Subcutaneous abdominal adipose tissue (tissue), 5 donors: Measurements from ENCODE around the gene LRRK1.

Source experiments
- H3K27ac ChIP-seq: one replicate; pipeline ENCODE4 v1.7.0; 2013; ENCODE audit warnings: low read depth, mild to moderate bottlenecking, inconsistent platforms, low read length, moderate library complexity
- H3K27me3 ChIP-seq, 5 donors: one replicate each; pipeline ENCODE4 v1.7.0; 2013; ENCODE audit warnings: low read length in 5 of 5, inconsistent platforms in 1 of 5; ENCODE audit not compliant: control insufficient read depth in 5 of 5, insufficient read depth in 4 of 5
- H3K36me3 ChIP-seq, 5 donors: one replicate each; pipeline ENCODE4 v1.7.0; 2013; ENCODE audit warnings: low read length in 5 of 5; ENCODE audit not compliant: control insufficient read depth in 5 of 5, insufficient read depth in 5 of 5
- H3K4me1 ChIP-seq, 5 donors: one replicate each; pipeline ENCODE4 v1.7.0; 2013; ENCODE audit warnings: low read length in 5 of 5, mild to moderate bottlenecking in 3 of 5, moderate library complexity in 1 of 5; ENCODE audit not compliant: control insufficient read depth in 5 of 5, insufficient read depth in 5 of 5
- H3K4me3 ChIP-seq, 5 donors: one replicate each; pipeline ENCODE4 v1.7.0; 2013; ENCODE audit warnings: low read length in 5 of 5, low read depth in 1 of 5
- H3K9ac ChIP-seq, 5 donors: one replicate each; pipeline ENCODE4 v1.7.0; 2013; ENCODE audit warnings: low read length in 5 of 5, mild to moderate bottlenecking in 4 of 5, moderate library complexity in 3 of 5
- H3K9me3 ChIP-seq, 5 donors: one replicate each; pipeline ENCODE4 v1.7.0; 2013; ENCODE audit warnings: low read length in 5 of 5; ENCODE audit not compliant: control insufficient read depth in 5 of 5
- donor health status: healthy.
- donor health status: healthy.
- donor health status: healthy.
- donor health status: healthy.
- donor health status: healthy.

The LRRK1 gene

DNA sequence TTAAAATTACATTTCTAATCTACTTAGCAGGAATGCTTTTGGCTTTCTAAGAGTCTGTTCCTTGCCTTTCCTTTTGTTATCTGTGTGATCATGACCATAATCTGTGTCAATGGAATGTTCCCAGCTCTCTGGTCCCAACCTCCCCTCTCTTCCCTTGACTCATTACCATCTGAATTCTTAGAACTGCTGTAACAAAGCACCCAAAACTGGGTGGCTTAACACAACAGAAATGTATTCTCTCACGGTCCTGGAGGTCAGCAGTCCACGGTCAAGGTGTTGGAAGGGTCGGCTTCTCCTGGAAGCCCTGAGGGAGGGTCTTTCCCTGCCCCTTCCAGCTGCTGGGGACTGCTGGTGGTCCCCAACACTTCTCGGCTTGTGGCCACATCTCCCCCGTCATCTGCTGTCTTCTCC, 81.1 kb downstream of the LRRK1 start:
- Histone ChIP-seq H3K9ac (no peak overlapping the region), H3K36me3 (peaks cover 0 to 26% (median under 1%) of the 10 kb centered on the region in 5 donors), H3K27ac (no peak overlapping the region), H3K4me1 (peaks cover 0 to 7% (median 0%) of the 10 kb centered on the region in 5 donors), H3K27me3 (no peaks in the 10 kb centered on the region), H3K4me3 (no peak overlapping the region), H3K9me3 (no peaks in the 10 kb centered on the region)

DNA sequence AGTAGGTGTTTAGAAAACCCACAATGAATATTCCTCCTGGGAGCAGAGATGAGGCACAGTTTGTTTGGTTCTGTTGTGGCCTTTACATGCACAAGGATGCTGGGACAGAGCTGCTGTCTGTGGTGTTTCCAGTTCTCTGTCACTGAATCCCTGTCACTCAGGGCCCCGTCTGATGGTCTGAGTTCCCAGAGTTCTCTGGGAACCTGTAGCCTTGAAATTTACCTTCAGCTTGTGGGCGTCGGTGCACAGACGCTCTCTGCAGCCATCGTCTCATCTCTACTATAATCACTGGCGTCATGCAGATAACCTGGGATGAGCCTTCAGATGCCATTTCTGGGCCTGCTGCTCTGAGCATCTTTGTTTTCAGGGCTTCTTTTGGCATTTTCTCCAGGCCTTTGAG, 81.9 kb downstream of the LRRK1 start:
- Histone ChIP-seq H3K4me1 (peaks cover 0 to 4% (median 0%) of the 10 kb centered on the region in 5 donors), H3K4me3 (no peak overlapping the region), H3K9ac (no peak overlapping the region), H3K9me3 (no peaks in the 10 kb centered on the region), H3K36me3 (peaks cover 0 to 23% (median 0%) of the 10 kb centered on the region in 5 donors), H3K27me3 (no peaks in the 10 kb centered on the region), H3K27ac (no peak overlapping the region)

DNA sequence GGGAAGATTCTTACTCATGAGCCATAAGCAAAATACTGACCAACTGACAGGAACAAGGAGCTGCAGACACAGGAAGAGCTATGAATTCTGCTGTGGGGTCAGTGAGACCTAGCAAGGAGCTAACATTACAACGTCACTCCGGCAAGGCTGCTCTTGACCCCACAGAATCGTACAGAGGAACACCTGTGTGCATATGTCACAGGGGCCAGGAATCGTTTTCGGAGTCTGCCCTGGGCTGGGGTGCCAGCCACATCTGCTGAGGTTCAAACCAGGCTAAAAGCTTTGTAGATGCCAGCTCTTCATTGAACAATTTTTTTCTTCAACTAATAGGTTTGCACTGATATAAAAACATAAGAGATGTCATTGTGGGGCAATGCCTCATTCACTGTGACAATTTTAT, 82.6 kb downstream of the LRRK1 start:
- H3K4me3 ChIP-seq = no peak overlapping the region
- no peak overlapping the region for H3K9ac ChIP-seq

DNA sequence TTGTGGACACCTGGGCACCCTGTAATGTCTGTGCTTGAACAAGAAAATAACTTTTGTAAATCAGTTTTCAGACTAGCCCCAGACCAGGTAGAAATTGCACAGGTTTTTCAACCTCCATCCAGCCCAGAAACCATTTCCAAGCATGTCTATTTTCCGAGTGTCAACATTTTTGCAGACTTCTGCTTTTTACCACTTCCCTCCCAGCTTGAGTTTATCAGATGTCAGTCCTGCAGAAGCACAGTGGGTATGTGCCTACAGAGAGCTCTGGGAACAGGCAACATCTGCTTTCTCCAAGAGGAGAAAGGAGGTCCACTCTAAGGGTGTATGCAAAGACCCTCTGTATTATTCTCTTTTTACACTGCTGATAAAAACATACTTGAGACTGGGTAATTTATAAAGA, 83.9 kb downstream of the LRRK1 start:
- no peak overlapping the region for H3K9ac ChIP-seq
- H3K27me3 ChIP-seq = no peaks in the 10 kb centered on the region
- H3K4me1 ChIP-seq = peaks cover 3 to 17% (median 12%) of the 10 kb centered on the region in 5 donors
- H3K36me3 ChIP-seq = peaks cover 0 to 19% (median 0%) of the 10 kb centered on the region in 5 donors
- H3K27ac ChIP-seq = no peak overlapping the region
- H3K4me3 ChIP-seq = no peak overlapping the region
- no peaks in the 10 kb centered on the region for H3K9me3 ChIP-seq

More for the DNA sequence above, 82.6 kb downstream of the LRRK1 start:
- Histone ChIP-seq H3K9me3 (no peaks in the 10 kb centered on the region), H3K27ac (no peak overlapping the region), H3K4me1 (peaks cover 0 to 4% (median 2%) of the 10 kb centered on the region in 5 donors), H3K36me3 (peaks cover 0 to 22% (median 0%) of the 10 kb centered on the region in 5 donors), H3K27me3 (no peaks in the 10 kb centered on the region)

DNA sequence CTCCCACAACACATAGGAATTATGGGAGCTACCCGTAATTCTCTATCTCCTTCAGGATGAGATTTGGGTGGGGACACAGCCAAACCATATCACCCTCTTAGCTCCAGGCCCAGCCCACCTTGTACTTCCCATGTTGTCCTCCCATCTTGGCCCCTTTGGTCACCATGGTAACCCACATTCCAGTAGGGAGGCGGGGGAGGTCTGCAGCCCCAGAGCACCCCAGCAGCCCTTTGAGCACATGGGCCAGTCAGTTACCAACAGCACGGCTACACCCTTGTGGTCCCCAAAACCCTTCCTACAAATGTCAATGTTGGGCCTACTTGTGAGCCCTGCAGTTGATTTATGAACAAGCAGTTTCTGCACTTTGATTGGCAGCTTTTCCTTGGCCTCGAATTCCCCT, 84.5 kb downstream of the LRRK1 start:
- Histone ChIP-seq H3K4me3 (no peak overlapping the region), H3K27ac (no peak overlapping the region), H3K4me1 (peaks cover 3 to 23% (median 18%) of the 10 kb centered on the region in 5 donors), H3K36me3 (peaks cover 0 to 19% (median 0%) of the 10 kb centered on the region in 5 donors), H3K9ac (no peak overlapping the region), H3K27me3 (no peaks in the 10 kb centered on the region), H3K9me3 (no peaks in the 10 kb centered on the region)

DNA sequence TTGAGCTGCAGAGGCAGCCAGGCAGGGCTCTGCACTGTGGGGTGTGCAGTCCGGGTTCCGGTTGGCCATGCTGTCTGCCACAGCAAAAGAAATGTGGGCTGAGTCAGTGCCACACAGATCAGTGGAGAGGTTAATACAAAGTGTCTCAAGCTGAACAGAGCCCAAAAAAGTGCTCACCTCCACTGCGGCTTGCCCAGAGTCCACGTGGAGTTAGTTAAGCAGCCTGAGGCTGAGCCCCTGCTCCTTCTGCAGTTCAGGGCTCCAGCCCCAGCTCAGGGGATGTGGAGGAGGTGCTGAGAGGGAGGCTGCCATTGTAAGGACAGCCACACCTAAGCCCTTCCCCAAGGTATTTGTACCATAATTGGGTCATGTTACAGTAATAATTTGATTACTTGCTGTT, 85.3 kb downstream of the LRRK1 start:
- no peak overlapping the region for H3K4me3 ChIP-seq
- H3K4me1 ChIP-seq = peaks cover 3 to 25% (median 19%) of the 10 kb centered on the region in 5 donors
- H3K9ac ChIP-seq = no peak overlapping the region
- H3K27me3 ChIP-seq = no peaks in the 10 kb centered on the region
- H3K36me3 ChIP-seq = peaks cover 0 to 19% (median 0%) of the 10 kb centered on the region in 5 donors
- no peaks in the 10 kb centered on the region for H3K9me3 ChIP-seq
- no peak overlapping the region for H3K27ac ChIP-seq

DNA sequence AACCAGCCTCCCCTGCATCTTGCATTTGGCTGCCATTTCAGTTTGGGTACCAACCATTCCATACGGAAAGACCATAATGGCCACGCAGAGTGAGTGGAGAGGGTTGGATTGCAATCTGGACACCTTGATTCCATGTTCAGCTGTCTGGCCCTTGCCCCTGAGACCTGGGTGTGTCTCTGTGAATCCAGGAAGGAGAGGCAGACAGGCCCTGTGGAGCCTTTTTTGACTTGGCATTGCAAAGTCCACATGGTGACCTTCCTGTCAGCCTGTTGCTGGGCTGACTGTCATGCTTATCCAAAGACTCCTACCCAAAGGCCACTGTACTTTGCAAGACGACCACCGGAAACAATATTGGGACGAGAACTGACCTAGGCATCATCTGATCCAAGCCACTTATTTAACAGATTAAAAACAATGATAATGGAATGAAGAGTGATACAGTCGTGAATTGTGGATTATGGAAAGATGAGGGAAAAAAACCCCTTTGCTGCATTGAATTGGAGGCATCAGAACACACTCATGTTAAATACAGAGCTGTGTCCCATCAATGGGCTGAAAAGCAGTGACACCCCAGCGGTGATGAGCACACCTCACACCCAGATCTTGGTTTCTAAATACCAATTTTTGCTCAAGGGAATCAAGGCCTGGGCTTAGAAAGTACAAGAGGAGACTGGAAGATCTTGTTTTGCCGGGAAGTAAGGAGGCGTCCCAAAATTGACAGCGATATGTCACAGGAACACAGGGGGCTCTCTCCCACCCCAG, 86.0 kb downstream of the LRRK1 start:
- H3K4me1 ChIP-seq = peaks cover 3 to 25% (median 19%) of the 10 kb centered on the region in 5 donors
- no peaks in the 10 kb centered on the region for H3K9me3 ChIP-seq
- H3K9ac ChIP-seq = no peak overlapping the region
- peaks cover 0 to 19% (median 0%) of the 10 kb centered on the region in 5 donors for H3K36me3 ChIP-seq
- H3K4me3 ChIP-seq = no peak overlapping the region
- no peaks in the 10 kb centered on the region for H3K27me3 ChIP-seq
- no peak overlapping the region for H3K27ac ChIP-seq

DNA sequence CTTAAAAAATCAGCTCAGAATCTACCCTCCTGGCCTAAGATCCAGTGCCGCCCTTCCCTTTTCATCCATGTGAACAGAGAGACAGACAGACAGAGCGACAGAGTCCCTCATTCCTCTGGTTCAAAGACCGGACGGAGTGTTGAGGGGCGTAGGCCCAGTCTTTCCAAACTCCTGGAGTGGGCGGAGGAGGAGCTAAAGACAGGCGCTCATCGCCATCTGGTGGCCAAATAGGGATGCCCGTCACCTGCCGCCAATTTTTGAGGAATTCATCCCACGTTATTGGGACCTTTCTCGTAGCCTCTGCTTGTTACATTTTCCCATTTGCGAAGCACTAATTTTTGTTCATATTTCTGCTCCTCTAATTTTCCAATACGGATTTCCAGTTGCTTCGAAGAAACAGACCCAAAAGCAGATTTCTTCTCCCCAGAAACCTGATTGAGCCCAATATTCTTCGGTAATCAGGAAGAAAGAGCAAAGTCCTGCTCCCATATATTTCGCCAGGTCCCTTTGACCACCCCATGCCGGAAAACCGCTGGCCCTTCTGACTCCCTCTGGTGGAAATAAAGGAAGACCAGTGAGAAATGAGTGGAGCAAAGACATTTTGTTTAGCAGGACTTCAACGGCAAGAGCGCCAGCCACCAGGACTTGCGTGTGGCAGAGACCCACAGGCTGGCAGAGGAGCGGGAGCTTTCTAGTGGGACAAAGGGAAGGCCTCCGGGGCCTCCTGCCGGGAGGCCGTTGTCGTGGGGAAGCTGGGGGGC, 88.0 kb downstream of the LRRK1 start:
- Histone ChIP-seq H3K4me1 (peaks cover 3 to 30% (median 19%) of the 10 kb centered on the region in 5 donors), H3K4me3 (peak overlapping the region in 2 of 5 donors; percentile 1 to 17), H3K36me3 (peaks cover 0 to 15% (median 4%) of the 10 kb centered on the region in 5 donors), H3K27ac (no peak overlapping the region), H3K27me3 (no peaks in the 10 kb centered on the region), H3K9me3 (no peaks in the 10 kb centered on the region), H3K9ac (peak overlapping the region in 1 of 5 donors; percentile 60)

DNA sequence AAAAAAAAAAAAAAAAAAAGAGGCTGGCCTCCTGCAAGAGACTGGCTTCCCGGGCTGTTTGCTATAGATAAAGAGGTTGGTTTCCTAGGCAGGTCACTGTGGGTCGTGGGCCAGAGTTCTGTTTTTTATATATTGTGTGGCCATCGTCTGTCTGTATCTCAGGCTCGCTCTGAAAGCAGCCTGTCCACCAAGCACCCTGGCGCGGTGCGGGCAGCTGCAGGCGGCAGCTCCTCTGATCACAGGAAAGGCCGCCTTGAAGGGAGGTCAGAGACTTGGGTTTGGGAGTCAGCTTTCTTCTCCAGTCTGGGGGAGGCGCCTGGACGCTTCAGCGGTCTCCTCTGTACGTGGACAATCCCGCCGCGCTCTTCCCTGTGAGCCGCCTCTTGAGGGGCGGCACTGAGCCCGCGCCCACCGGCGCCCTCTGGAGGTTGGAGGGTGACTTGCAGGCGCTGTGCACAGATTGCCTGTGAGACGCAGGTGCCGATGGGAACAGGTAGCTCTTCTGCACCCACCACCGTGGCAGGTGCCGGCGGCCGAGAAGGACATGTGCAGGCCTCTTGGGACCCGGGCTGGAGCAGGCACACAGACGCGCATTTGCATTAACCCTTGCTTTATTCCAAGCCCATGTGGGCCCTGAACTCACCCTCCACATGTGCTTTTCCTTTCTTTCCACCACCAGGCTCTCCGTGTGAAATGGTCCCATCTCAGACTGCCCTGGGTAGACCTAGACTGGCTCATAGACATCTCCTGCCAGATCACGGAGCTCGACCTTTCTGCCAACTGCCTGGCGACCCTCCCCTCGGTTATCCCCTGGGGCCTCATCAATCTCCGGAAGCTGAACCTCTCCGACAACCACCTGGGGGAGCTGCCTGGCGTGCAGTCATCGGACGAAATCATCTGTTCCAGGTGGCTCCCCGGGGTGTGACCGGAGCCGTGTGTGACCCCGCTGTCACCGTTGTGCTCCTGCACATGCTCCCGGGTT, 89.3 kb downstream of the LRRK1 start:
- H3K36me3 ChIP-seq = peaks cover 0 to 23% (median 4%) of the 10 kb centered on the region in 5 donors
- peaks cover 3 to 30% (median 19%) of the 10 kb centered on the region in 5 donors for H3K4me1 ChIP-seq
- no peak overlapping the region for H3K27ac ChIP-seq
- peak overlapping the region; percentile 54 to 71 (median 66) for H3K4me3 ChIP-seq
- H3K9ac ChIP-seq = peak overlapping the region in 3 of 5 donors; percentile 60 to 63 (median 61)
- H3K9me3 ChIP-seq = no peaks in the 10 kb centered on the region
- no peaks in the 10 kb centered on the region for H3K27me3 ChIP-seq
